DND-41 (cell line): ENCODE measurements around the gene HP1BP3.
"Not testable (repeated sequence)": the region's sequence is repeated elsewhere in the genome, so short reads cannot be mapped to it uniquely, and the experiment has no call there.

Experiments
- ATAC-seq: fragments of 200-7000 bp; cut with Tn5 transposase; 3 replicates; pipeline ENCODE4 v1.9.1; 2021; ENCODE audit warnings: low read depth; ENCODE audit not compliant: insufficient read depth
- DNase-seq: peaks from one replicate; pipeline ENCODE4 v3.0.0-alpha.2; 2020
- H2AFZ ChIP-seq: 2 replicates; pipeline ENCODE4 v1.6.0; 2012; ENCODE audit warnings: low read depth, low read length
- H3K27ac ChIP-seq: 2 replicates; pipeline ENCODE4 v1.5.1; 2012; ENCODE audit warnings: low read length, inconsistent platforms
- H3K27me3 ChIP-seq: fragments of 200-600 bp; sonication (generic); 2 replicates; pipeline ENCODE4 v1.6.0; 2012; ENCODE audit warnings: low read length, mild to moderate bottlenecking, inconsistent platforms; ENCODE audit not compliant: insufficient read depth, poor library complexity
- H3K36me3 ChIP-seq: 2 replicates; pipeline ENCODE4 v1.5.1; 2012; ENCODE audit warnings: low read length, inconsistent platforms; ENCODE audit not compliant: insufficient read depth
- H3K4me1 ChIP-seq: 2 replicates; pipeline ENCODE4 v1.5.1; 2012; ENCODE audit warnings: mild to moderate bottlenecking, low read length; ENCODE audit not compliant: insufficient read depth
- H3K4me2 ChIP-seq: 2 replicates; pipeline ENCODE4 v1.6.0; 2012; ENCODE audit warnings: mild to moderate bottlenecking, moderate library complexity, low read length, inconsistent platforms; ENCODE audit not compliant: insufficient read depth
- H3K4me3 ChIP-seq, 2 experiments: fragments of 200-600 bp in 1 of 2; shearing (Covaris generic) in 1 of 2; 2 replicates each; pipeline ENCODE4 v1.5.1; 2012 to 2016; ENCODE audit warnings: inconsistent platforms in 2 of 2, low read length in 2 of 2, mild to moderate bottlenecking in 2 of 2, low read depth in 1 of 2, moderate library complexity in 1 of 2
- H3K79me2 ChIP-seq: 2 replicates; pipeline ENCODE4 v1.6.0; 2012; ENCODE audit warnings: low read length, inconsistent platforms; ENCODE audit not compliant: insufficient read depth
- H3K9ac ChIP-seq: 2 replicates; pipeline ENCODE4 v1.6.0; 2012; ENCODE audit warnings: low read depth, mild to moderate bottlenecking, inconsistent platforms, low read length, moderate library complexity
- H3K9me3 ChIP-seq: 2 replicates; pipeline ENCODE4 v1.5.1; 2012; ENCODE audit warnings: low read length, moderate library complexity, mild to moderate bottlenecking, inconsistent platforms; ENCODE audit not compliant: insufficient read depth, severe bottlenecking
- H4K20me1 ChIP-seq: 2 replicates; pipeline ENCODE4 v1.6.0; 2012; ENCODE audit warnings: low read length; ENCODE audit not compliant: insufficient read depth
- CTCF ChIP-seq: IDR thresholded peaks from 2 replicates; pipeline ENCODE4 v1.5.1; 2012; ENCODE audit warnings: borderline replicate concordance, low read length, moderate library complexity, mild to moderate bottlenecking; ENCODE audit not compliant: poor library complexity, severe bottlenecking; ENCODE audit errors: extremely low read depth
- EZH2 ChIP-seq: IDR thresholded peaks from 3 replicates; pipeline ENCODE4 v1.6.1; 2012; ENCODE audit warnings: borderline replicate concordance, low read depth, mild to moderate bottlenecking, moderate library complexity, low read length, inconsistent platforms; ENCODE audit not compliant: severe bottlenecking

The HP1BP3 gene

GRCh38 chr1:20720631-20721091 lies 66.4 kb downstream of the HP1BP3 start:
- Histone ChIP-seq H3K9me3 (no peaks in the 10 kb centered on the region), H3K9ac (no peak overlapping the region), H3K4me3 (no peak overlapping the region), H4K20me1 (no peaks in the 10 kb centered on the region; the same call in 1 of the 2 replicates), H3K27me3 (peaks cover 18% of the 10 kb centered on the region), H3K79me2 (no peaks in the 10 kb centered on the region), H3K36me3 (no peaks in the 10 kb centered on the region), H3K4me2 (no peak overlapping the region), H2AFZ (no peak overlapping the region), H3K27ac (no peak overlapping the region), H3K4me1 (peaks cover 10% of the 10 kb centered on the region)
- no peak for TF ChIP-seq CTCF
- TF ChIP-seq EZH2: no peak
- ATAC-seq (no peak), DNase-seq (no peak)

GRCh38 chr1:20719871-20720620 lies 67.1 kb downstream of the HP1BP3 start:
- Histone ChIP-seq H3K4me2 (no peak overlapping the region), H3K36me3 (no peaks in the 10 kb centered on the region), H2AFZ (no peak overlapping the region), H3K9me3 (no peaks in the 10 kb centered on the region), H3K79me2 (no peaks in the 10 kb centered on the region), H3K27ac (no peak overlapping the region), H3K27me3 (peaks cover 18% of the 10 kb centered on the region), H3K4me1 (peaks cover 10% of the 10 kb centered on the region), H4K20me1 (no peaks in the 10 kb centered on the region; the same call in 1 of the 2 replicates), H3K4me3 (no peak overlapping the region), H3K9ac (no peak overlapping the region)
- ATAC-seq: no peak
- TF ChIP-seq EZH2 (no peak), CTCF (no peak)
- DNase-seq: no peak

DNA sequence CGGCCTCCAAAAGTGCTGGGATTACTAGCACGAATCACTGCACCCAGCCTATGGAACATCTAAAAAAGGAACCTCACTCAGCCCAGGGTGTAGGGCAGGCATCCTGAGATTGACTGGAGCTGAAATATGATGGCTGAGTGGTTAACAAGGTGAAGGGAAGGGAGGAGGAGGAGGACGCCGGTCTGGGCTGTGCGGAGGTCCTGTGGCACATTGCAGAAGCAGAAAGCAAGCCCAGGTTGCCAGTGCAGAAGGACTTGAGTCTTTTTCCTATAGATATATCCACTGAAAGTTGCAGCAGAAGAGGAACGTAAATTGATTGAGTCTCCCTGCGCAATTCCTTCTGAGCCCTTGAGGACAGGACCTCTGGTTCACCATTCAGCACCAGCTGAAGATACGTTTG lies 67.8 kb downstream of the HP1BP3 start:
- Histone ChIP-seq H3K27me3 (peaks cover 18% of the 10 kb centered on the region), H2AFZ (no peak overlapping the region), H3K9me3 (no peaks in the 10 kb centered on the region), H3K36me3 (no peaks in the 10 kb centered on the region), H3K4me1 (peaks cover 10% of the 10 kb centered on the region), H3K27ac (no peak overlapping the region), H3K4me2 (no peak overlapping the region), H3K79me2 (no peaks in the 10 kb centered on the region), H3K4me3 (no peak overlapping the region), H4K20me1 (no peaks in the 10 kb centered on the region), H3K9ac (no peak overlapping the region)
- DNase-seq (no peak), ATAC-seq (no peak)
- TF ChIP-seq CTCF (no peak), EZH2 (no peak)

DNA sequence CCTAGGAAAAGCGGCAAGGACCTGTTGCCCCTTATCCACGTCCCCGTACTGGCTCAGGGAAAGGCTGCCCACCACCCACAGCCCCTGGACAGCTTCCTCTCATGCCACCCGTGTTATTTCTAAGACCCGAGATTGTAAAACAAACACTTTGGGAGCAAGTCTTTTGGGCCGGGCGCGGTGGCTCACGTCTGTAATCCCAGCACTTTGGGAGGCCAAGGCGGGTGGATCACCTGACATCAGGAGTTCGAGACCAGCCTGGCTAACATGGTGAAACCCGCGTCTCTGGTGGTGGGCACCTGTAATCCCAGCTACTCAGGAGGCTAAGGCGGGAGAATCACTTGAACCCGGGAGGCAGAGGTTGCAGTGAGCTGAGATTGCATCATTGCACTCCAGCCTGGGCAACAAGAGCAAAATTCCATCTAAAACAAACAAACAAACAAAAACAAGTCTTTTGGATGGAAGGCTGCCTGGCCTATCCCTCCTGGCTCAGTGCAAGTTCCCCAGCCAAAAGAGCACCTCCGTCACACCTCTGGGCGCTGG lies 68.7 kb downstream of the HP1BP3 start:
- H3K79me2 ChIP-seq, H2AFZ ChIP-seq, H3K9ac ChIP-seq, H3K9me3 ChIP-seq, H3K27ac ChIP-seq, H3K4me2 ChIP-seq, H4K20me1 ChIP-seq, H3K4me1 ChIP-seq, DNase-seq, ATAC-seq, H3K36me3 ChIP-seq: not testable (repeated sequence)
- H3K27me3 ChIP-seq: peaks cover 18% of the 10 kb centered on the region
- H3K4me3 ChIP-seq: peak overlapping the region in 1 of 2 experiments; percentile 20; a peak in 1 of 4 replicates
